K562 (cell line): ENCODE data around the gene TECPR2. TPM values are rescaled to one million over a fixed set of nuclear protein-coding genes. Genes with fewer than 3 reads are reported as not detected.

ENCODE experiments used
- ATAC-seq: fragments of 200-7000 bp; cut with Tn5 transposase; 3 replicates; pipeline ENCODE4 v1.9.1; 2020; ENCODE audit warnings: moderate library complexity
- BruUV-seq: library from RNA; stranded (reverse); fragments of 400-500 nt; replicated peaks from 2 replicates; lab custom pipeline; 2021; lab: Mats Ljungman, UMichigan
- CTCF ChIA-PET: fragments of 300-600 bp; formaldehyde crosslinking; extraction: SDS; loops from one replicate; lab custom pipeline; 2021; ENCODE audit warnings: low intra/inter-chr PET ratio; lab: Yijun Ruan, JAX
- POLR2A ChIA-PET: fragments of 300-600, 350-650 bp; sonication (Branson Sonifier 250); formaldehyde crosslinking; extraction: SDS; loops from one replicate; lab custom pipeline; 2021; ENCODE audit warnings: antibody characterized with exemption, inconsistent platforms; lab: Yijun Ruan, JAX
- DNase-seq, 4 experiments: peaks; one replicate each; pipeline versions ENCODE4 v3.0.0 to v3.0.0-alpha.2; 2011 to 2018; ENCODE audit warnings: low spot score in 3 of 4, mixed read lengths in 3 of 4; ENCODE audit errors: extremely low read depth in 1 of 4
- FAIRE-seq: peaks from 2 replicates; lab custom pipeline; 2011; peaks lifted over from hg19 to GRCh38; lab: Jason Lieb, UNC
- H2AFZ ChIP-seq: 2 replicates; pipeline ENCODE4 v1.6.0; 2011; ENCODE audit warnings: low read depth, low read length, control low read depth, inconsistent platforms
- H3K27ac ChIP-seq: fragments of 200-600 bp; 3 replicates; pipeline ENCODE4 v1.8.0; 2011; ENCODE audit warnings: low read depth, mild to moderate bottlenecking, control low read depth, inconsistent platforms, low read length, moderate library complexity, mixed read lengths; ENCODE audit errors: extremely low read depth
- H3K27me3 ChIP-seq, 2 experiments: fragments of 300-600 bp in 1 of 2; 2 replicates in 1 of 2; 3 replicates in 1 of 2; pipeline versions ENCODE4 v1.6.0 to v1.8.0; 2011; ENCODE audit warnings: inconsistent platforms in 2 of 2, low read length in 2 of 2, mild to moderate bottlenecking in 1 of 2, mixed read lengths in 1 of 2, moderate library complexity in 1 of 2; ENCODE audit not compliant: control insufficient read depth in 2 of 2, insufficient read depth in 2 of 2
- H3K36me3 ChIP-seq: fragments of 300-600 bp; 3 replicates; pipeline ENCODE4 v1.8.0; 2011; ENCODE audit warnings: mild to moderate bottlenecking, low read length, inconsistent platforms; ENCODE audit not compliant: control insufficient read depth, insufficient read depth
- H3K4me1 ChIP-seq, 2 experiments: fragments of 200-600 bp in 1 of 2; replicated peaks in 1 of 2; 2 replicates in 1 of 2; 3 replicates in 1 of 2; pipeline versions ENCODE4 v1.5.1 to v1.8.0; 2011; ENCODE audit warnings: inconsistent platforms in 2 of 2, low read length in 2 of 2, mild to moderate bottlenecking in 1 of 2, mixed read lengths in 1 of 2, moderate library complexity in 1 of 2; ENCODE audit not compliant: control insufficient read depth in 2 of 2, insufficient read depth in 2 of 2
- H3K4me2 ChIP-seq: 2 replicates; pipeline ENCODE4 v1.6.1; 2011; ENCODE audit warnings: low read length, control low read depth, inconsistent platforms, mixed read lengths; ENCODE audit not compliant: insufficient read depth
- H3K4me3 ChIP-seq: fragments of 200-600 bp; sonication (generic), shearing (Covaris generic); 2 replicates; pipeline ENCODE4 v1.5.1; 2016; ENCODE audit warnings: control low read depth, inconsistent platforms
- H3K79me2 ChIP-seq: fragments of 200-600 bp; 3 replicates; pipeline ENCODE4 v1.8.0; 2011; ENCODE audit warnings: low read length, inconsistent platforms; ENCODE audit not compliant: control insufficient read depth, insufficient read depth
- H3K9ac ChIP-seq, 2 experiments: 2 replicates each; pipeline versions ENCODE4 v1.6.0 to v1.6.1; 2011; ENCODE audit warnings: low read depth in 2 of 2, low read length in 2 of 2, control low read depth in 1 of 2, inconsistent platforms in 1 of 2, mild to moderate bottlenecking in 1 of 2, mixed read lengths in 1 of 2; ENCODE audit not compliant: insufficient read depth in 1 of 2
- H3K9me1 ChIP-seq: one replicate; pipeline ENCODE4 v1.6.0; 2011; ENCODE audit warnings: inconsistent platforms, mild to moderate bottlenecking, low read length, moderate library complexity; ENCODE audit not compliant: control insufficient read depth, insufficient read depth
- H3K9me3 ChIP-seq: replicated peaks from 2 replicates; pipeline ENCODE4 v1.5.1; 2011; ENCODE audit warnings: low read depth, low read length, inconsistent platforms; ENCODE audit not compliant: control insufficient read depth, insufficient read depth
- H4K20me1 ChIP-seq: replicated peaks from 2 replicates; pipeline ENCODE4 v1.6.1; 2011; ENCODE audit warnings: low read length, inconsistent platforms, mixed read lengths; ENCODE audit not compliant: control insufficient read depth, insufficient read depth
- ARID3B ChIP-seq: fragments of 250-450 bp; sonication (Bioruptor Pico); IDR thresholded peaks from 2 replicates; pipeline ENCODE4 v1.4.0; 2020; ENCODE audit warnings: borderline replicate concordance
- BRF2 ChIP-seq: IDR thresholded peaks from 3 replicates; pipeline ENCODE4 v1.6.1; 2011; ENCODE audit warnings: borderline replicate concordance, mild to moderate bottlenecking; ENCODE audit not compliant: insufficient read length, insufficient read depth
- E2F4 ChIP-seq: sonication (generic); formaldehyde crosslinking; IDR thresholded peaks from 2 replicates; pipeline ENCODE4 v1.8.0; 2022; ENCODE audit warnings: mild to moderate bottlenecking, low read depth, missing genetic modification reagents
- GTF2E2 ChIP-seq: fragments of 200-800 bp; sonication (Bioruptor generic); IDR thresholded peaks from 2 replicates; pipeline ENCODE4 v1.6.1; 2016; ENCODE audit warnings: missing genetic modification characterization, missing compliant biosample characterization
- MIER1 ChIP-seq: fragments of 450-650 bp; IDR thresholded peaks from 2 replicates; pipeline ENCODE4 v1.6.1; 2016; ENCODE audit warnings: antibody characterized with exemption, mild to moderate bottlenecking, low read depth
- NFYB ChIP-seq: IDR thresholded peaks from 2 replicates; pipeline ENCODE4 v1.6.1; 2011; ENCODE audit warnings: mild to moderate bottlenecking, moderate library complexity; ENCODE audit not compliant: insufficient read length; ENCODE audit errors: extremely low read depth
- POLR2A ChIP-seq: fragments of 450-650 bp; conservative IDR thresholded peaks from 2 replicates; pipeline ENCODE4 v1.6.1; 2016
- RAD21 ChIP-seq, 2 experiments: fragments of 250-450 bp in 1 of 2; fragments of 450-650 bp in 1 of 2; sonication (Bioruptor Pico) in 1 of 2; formaldehyde crosslinking in 1 of 2; IDR thresholded peaks in 1 of 2; conservative IDR thresholded peaks in 1 of 2; 2 replicates each; pipeline versions ENCODE4 v1.4.0 to v1.8.0; 2020 to 2022; ENCODE audit warnings: mild to moderate bottlenecking in 2 of 2, moderate library complexity in 1 of 2
- RBM17 ChIP-seq: fragments of 200-400 bp; formaldehyde crosslinking; IDR thresholded peaks from 2 replicates; pipeline ENCODE4 v1.6.1; 2017; ENCODE audit warnings: low read depth, mild to moderate bottlenecking, low read length, borderline replicate concordance
- ZBTB1 ChIP-seq: sonication (generic); formaldehyde crosslinking; IDR thresholded peaks from 2 replicates; pipeline ENCODE4 v1.8.1; 2023; ENCODE audit warnings: missing genetic modification reagents, low read depth, mild to moderate bottlenecking, borderline replicate concordance
- ZNF561 ChIP-seq: fragments of 450-650 bp; formaldehyde crosslinking; conservative IDR thresholded peaks from 2 replicates; pipeline ENCODE4 v1.4.0; 2020; ENCODE audit warnings: mild to moderate bottlenecking, moderate library complexity
- ZNF75A ChIP-seq: fragments of 450-650 bp; formaldehyde crosslinking; IDR thresholded peaks from 2 replicates; pipeline ENCODE4 v1.4.0; 2020; ENCODE audit warnings: mild to moderate bottlenecking
- ZSCAN32 ChIP-seq: fragments of 450-650 bp; formaldehyde crosslinking; IDR thresholded peaks from 2 replicates; pipeline ENCODE4 v1.4.0; 2020; ENCODE audit warnings: mild to moderate bottlenecking, moderate library complexity
- WGBS: fragments of 100-300 bp; shearing (Covaris generic); methylation state at CpG from one replicate; pipeline ENCODE4 v1.1.6; 2016; ENCODE audit warnings: low coverage, mixed read lengths; ENCODE audit not compliant: insufficient coverage; ENCODE audit errors: missing lambda C conversion rate; 5-methylcytosine and 5-hydroxymethylcytosine counted together
- in situ Hi-C: fragments of 300-500 bp; cut with MboI; formaldehyde crosslinking; loops from 4 replicates; pipeline ENCODE4 v1.15.0; 2018; ENCODE audit warnings: inconsistent platforms, mixed read lengths
- intact Hi-C: fragments of 100-400 bp; cut with micrococcal nuclease; formaldehyde crosslinking; loops from 2 replicates; pipeline ENCODE4 v1.14.2; 2022
- polyA plus RNA-seq, 8 experiments: library from polyadenylated mRNA; depleted of rRNA in 4 of 8; stranded (reverse) in 5 of 8; unstranded in 3 of 8; fragments of >200 nt; fragmentation: Nextera tagmentation in 2 of 8; fragmentation: Illumina TruSeq in 1 of 8; extraction: Ambion mirVana in 2 of 8; extraction: Trizol in 1 of 8; gene quantifications; 2 replicates each; pipeline versions ENCODE4 v1.2.1 to v1.2.3, GENCODE V29; 2011 to 2014; ENCODE audit warnings: inconsistent platforms in 1 of 8, missing spikeins in 1 of 8
- total RNA-seq, 7 experiments: library from RNA; depleted of rRNA in 6 of 7; stranded (reverse); fragments of >200 nt in 6 of 7; fragmentation: Illumina TruSeq in 2 of 7; extraction: Trizol in 2 of 7; gene quantifications; 2 replicates each; pipeline versions ENCODE4 v1.2.1 to v1.2.3, GENCODE V29; 2011 to 2021; ENCODE audit warnings: low replicate concordance in 1 of 7

TECPR2 gene
- total and polyA plus RNA-seq, 9 of the 15 experiments (the other 6 are each of a cell fraction or from before 2014, with no cell fraction given): 0.04 to 3.0 (median 0.83) TPM

- TF ChIP-seq BRF2 (no peak), RAD21 (CRISPR knock-in tag; conservative IDR thresholded peaks at IDR 0.05 in 1 of 2, IDR thresholded peaks at IDR 0.05 in 1 of 2) (no peak), MIER1 (no peak)
Observed at GRCh38 chr14:102484316-102484715, 121.6 kb downstream of the TECPR2 start (continued).

- H2AFZ ChIP-seq: no peak overlapping the region
- H4K20me1 ChIP-seq: no peaks in the 10 kb centered on the region
- FAIRE-seq (no peak), ATAC-seq (peak; percentile 45; the same call in 1 of the 3 replicates), DNase-seq (no peak)
- ChIA-PET POLR2A (interaction anchor here (0.6 to 2.9 kb wide), 5 partner anchors 15 to 526 kb away, joined by 3 to 10 read pairs (median 3); no protein-coding TSS in a partner anchor), CTCF (no interaction called here)
- 70% methylated on average over 8 of the region's 11 CpGs for WGBS
- no peak overlapping the region for H3K4me2 ChIP-seq
- H3K4me3 ChIP-seq: no peak overlapping the region
- 0 out of 4 replicates have a peak overlapping the region, but pooled peaks of 1 of the 2 experiments have one; percentile 13 for H3K9ac ChIP-seq
- no peaks in the 10 kb centered on the region for H3K9me1 ChIP-seq
- no peaks in the 10 kb centered on the region for H3K79me2 ChIP-seq
- H3K9me3 ChIP-seq: no peaks in the 10 kb centered on the region; the same call in 1 of the 2 replicates
- peaks cover 2 to 4% of the 10 kb centered on the region in 2 experiments; a peak in 1 of 5 replicates for H3K4me1 ChIP-seq
- no TSS peak for BruUV-seq
- H3K36me3 ChIP-seq: no peaks in the 10 kb centered on the region
- intact Hi-C loops: no loop called here
- H3K27me3 ChIP-seq: no peaks in the 10 kb centered on the region
- in situ Hi-C loops: no loop called here
- H3K27ac ChIP-seq: no peak overlapping the region
- TF ChIP-seq ZNF561 (no peak), ARID3B (CRISPR knock-in tag) (no peak), POLR2A (no peak), ZNF75A (no peak), E2F4 (CRISPR knock-in tag) (no peak), ZBTB1 (CRISPR knock-in tag) (no peak), RBM17 (no peak), ZSCAN32 (no peak), GTF2E2 (tag) (no peak), NFYB (no peak)
Observed at GRCh38 chr14:102485693-102486512, 123.2 kb downstream of the TECPR2 start.
